Measurements from ENCODE around the gene ARHGAP4.
A peak's percentile ranks its signal among the peaks of the same experiment; 100 is the strongest.

ARHGAP4 gene

DNA sequence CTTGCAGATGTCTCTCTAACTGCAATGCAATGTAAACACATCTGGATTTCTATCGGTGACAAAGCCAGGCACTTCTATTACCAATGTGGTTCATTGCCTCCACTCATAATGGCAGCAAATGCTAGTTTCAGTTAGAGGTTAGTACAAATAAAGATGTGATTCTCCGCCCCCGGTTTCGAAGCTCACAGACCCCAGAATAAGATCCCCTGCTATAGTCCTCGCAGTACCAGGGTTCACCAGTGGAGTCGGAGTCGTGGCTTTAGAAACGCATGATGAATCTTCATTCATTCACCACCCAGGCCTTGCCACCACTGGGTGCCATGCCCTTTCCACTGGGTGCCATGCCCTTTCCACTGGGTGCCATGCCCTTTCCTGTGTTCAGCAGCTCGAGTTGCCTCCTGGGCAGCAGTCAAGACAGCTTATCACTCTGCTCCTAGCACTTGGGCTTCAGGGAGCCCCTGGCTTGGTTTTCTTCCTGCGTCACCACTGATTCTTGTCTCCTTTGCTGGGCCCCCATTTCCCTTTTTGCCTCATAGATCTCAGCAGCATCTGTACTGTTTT lies 12.2 kb upstream of the ARHGAP4 start:
- TF ChIP-seq, protein P1, sequence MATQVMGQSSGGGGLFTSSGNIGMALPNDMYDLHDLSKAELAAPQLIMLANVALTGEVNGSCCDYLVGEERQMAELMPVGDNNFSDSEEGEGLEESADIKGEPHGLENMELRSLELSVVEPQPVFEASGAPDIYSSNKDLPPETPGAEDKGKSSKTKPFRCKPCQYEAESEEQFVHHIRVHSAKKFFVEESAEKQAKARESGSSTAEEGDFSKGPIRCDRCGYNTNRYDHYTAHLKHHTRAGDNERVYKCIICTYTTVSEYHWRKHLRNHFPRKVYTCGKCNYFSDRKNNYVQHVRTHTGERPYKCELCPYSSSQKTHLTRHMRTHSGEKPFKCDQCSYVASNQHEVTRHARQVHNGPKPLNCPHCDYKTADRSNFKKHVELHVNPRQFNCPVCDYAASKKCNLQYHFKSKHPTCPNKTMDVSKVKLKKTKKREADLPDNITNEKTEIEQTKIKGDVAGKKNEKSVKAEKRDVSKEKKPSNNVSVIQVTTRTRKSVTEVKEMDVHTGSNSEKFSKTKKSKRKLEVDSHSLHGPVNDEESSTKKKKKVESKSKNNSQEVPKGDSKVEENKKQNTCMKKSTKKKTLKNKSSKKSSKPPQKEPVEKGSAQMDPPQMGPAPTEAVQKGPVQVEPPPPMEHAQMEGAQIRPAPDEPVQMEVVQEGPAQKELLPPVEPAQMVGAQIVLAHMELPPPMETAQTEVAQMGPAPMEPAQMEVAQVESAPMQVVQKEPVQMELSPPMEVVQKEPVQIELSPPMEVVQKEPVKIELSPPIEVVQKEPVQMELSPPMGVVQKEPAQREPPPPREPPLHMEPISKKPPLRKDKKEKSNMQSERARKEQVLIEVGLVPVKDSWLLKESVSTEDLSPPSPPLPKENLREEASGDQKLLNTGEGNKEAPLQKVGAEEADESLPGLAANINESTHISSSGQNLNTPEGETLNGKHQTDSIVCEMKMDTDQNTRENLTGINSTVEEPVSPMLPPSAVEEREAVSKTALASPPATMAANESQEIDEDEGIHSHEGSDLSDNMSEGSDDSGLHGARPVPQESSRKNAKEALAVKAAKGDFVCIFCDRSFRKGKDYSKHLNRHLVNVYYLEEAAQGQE (IDR thresholded peaks at IDR 0.05; ENCODE audit: insufficient replicate concordance, low read depth): no peak
- TF ChIP-seq, protein P2, sequence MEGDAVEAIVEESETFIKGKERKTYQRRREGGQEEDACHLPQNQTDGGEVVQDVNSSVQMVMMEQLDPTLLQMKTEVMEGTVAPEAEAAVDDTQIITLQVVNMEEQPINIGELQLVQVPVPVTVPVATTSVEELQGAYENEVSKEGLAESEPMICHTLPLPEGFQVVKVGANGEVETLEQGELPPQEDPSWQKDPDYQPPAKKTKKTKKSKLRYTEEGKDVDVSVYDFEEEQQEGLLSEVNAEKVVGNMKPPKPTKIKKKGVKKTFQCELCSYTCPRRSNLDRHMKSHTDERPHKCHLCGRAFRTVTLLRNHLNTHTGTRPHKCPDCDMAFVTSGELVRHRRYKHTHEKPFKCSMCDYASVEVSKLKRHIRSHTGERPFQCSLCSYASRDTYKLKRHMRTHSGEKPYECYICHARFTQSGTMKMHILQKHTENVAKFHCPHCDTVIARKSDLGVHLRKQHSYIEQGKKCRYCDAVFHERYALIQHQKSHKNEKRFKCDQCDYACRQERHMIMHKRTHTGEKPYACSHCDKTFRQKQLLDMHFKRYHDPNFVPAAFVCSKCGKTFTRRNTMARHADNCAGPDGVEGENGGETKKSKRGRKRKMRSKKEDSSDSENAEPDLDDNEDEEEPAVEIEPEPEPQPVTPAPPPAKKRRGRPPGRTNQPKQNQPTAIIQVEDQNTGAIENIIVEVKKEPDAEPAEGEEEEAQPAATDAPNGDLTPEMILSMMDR (IDR thresholded peaks at IDR 0.05; ENCODE audit: insufficient read depth, low read length): no peak
- TF ChIP-seq SPI1 (IDR thresholded peaks at IDR 0.05; ENCODE audit: borderline replicate concordance, low read depth) (no peak), GABPA (IDR thresholded peaks at IDR 0.05; ENCODE audit: low read depth) (no peak), POLR2AphosphoS5 (IDR thresholded peaks at IDR 0.05; ENCODE audit: low read depth) (no peak)
- Histone ChIP-seq H3K4me3 (replicated peaks; ENCODE audit: insufficient read depth, low read length) (no peak overlapping the region), H3K27me3 (ENCODE audit: insufficient read depth, poor library complexity, severe bottlenecking) (no peaks in the 10 kb centered on the region), H3K27ac (replicated peaks) (no peak overlapping the region)
- no peak for DNase-seq (ENCODE audit: low read depth in 1 of 2, low spot score in 1 of 2)

DNA sequence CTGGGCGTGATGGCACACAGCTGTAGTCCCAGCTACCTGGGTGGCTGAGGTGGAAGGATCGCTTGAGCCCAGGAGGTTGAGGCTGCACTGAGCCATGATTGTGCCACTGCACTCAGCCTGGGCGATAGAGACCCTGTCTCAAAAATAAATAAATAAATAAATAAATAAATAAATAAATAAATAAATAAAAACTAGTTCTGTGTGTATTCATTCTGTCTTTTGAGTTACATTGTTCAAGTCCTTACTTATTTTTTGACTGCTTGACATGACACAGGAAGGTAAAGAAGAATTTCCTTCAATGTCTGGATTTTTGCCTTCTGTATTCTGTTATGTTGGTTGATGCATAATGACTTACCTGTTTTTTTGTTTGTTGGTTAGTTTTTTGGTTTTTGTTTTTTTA lies 11.0 kb upstream of the ARHGAP4 start:
- Histone ChIP-seq H3K4me3 (replicated peaks; ENCODE audit: insufficient read depth, low read length) (no peak overlapping the region), H3K27me3 (ENCODE audit: insufficient read depth, poor library complexity, severe bottlenecking) (no peaks in the 10 kb centered on the region), H3K27ac (replicated peaks) (no peak overlapping the region)
- TF ChIP-seq SPI1 (IDR thresholded peaks at IDR 0.05; ENCODE audit: borderline replicate concordance, low read depth) (no peak), POLR2AphosphoS5 (IDR thresholded peaks at IDR 0.05; ENCODE audit: low read depth) (no peak), GABPA (IDR thresholded peaks at IDR 0.05; ENCODE audit: low read depth) (no peak)
- TF ChIP-seq, protein P1 (IDR thresholded peaks at IDR 0.05; ENCODE audit: insufficient replicate concordance, low read depth): no peak
- TF ChIP-seq, protein P2 (IDR thresholded peaks at IDR 0.05; ENCODE audit: insufficient read depth, low read length): no peak
- DNase-seq (ENCODE audit: low read depth in 1 of 2, low spot score in 1 of 2): no peak

DNA sequence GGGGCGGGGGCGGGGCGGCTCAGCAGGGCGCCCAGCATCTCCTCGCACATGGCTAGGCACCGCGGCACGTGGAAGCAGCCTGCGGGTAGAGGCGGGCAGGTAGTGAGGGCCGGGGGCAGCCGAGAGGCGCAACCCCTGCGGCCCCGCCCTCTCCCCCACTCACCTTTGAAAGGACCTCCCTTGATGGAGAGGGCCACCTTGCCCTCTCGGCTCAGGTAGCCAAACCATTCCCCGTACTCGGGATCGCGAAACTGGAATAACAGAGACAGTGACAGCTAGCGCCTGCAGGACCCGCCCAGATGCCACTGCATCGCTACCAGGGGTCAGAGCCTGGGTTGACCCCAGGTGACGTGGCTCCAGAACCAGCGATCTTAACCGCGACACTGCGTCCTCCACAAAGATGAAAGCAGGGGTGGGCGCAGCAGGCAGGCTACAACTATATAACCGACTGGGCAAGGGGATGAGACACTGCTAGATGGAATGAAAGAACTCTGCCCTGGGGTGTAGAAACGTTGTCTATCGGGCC lies 9.3 kb upstream of the ARHGAP4 start:
- no peaks in the 10 kb centered on the region for H3K27me3 ChIP-seq (ENCODE audit: insufficient read depth, poor library complexity, severe bottlenecking)
- peak overlapping the region; percentile 67 for H3K27ac ChIP-seq (replicated peaks)
- DNase-seq (ENCODE audit: low read depth in 1 of 2, low spot score in 1 of 2): no peak
- TF ChIP-seq SPI1 (IDR thresholded peaks at IDR 0.05; ENCODE audit: borderline replicate concordance, low read depth) (no peak), GABPA (IDR thresholded peaks at IDR 0.05; ENCODE audit: low read depth) (no peak)
- TF ChIP-seq, protein P1 (IDR thresholded peaks at IDR 0.05; ENCODE audit: insufficient replicate concordance, low read depth): no peak
- TF ChIP-seq, protein P2 (IDR thresholded peaks at IDR 0.05; ENCODE audit: insufficient read depth, low read length): no peak
- peak overlapping the region; percentile 44 for H3K4me3 ChIP-seq (replicated peaks; ENCODE audit: insufficient read depth, low read length)
